Heart right ventricle (tissue), 16 donors: ENCODE measurements around the gene PTGER2. TPM values are rescaled to one million over a fixed set of nuclear protein-coding genes. Genes with fewer than 3 reads are reported as not detected.

Experiments used
- ATAC-seq, 8 donors: fragments of 200-7000 bp; cut with Tn5 transposase; one replicate each; pipeline ENCODE4 v1.9.1; 2020; ENCODE audit warnings: mild to moderate bottlenecking in 8 of 8, moderate library complexity in 8 of 8, moderate number of reproducible peaks in 1 of 8
- DNase-seq, 2 donors: peaks; one replicate each; pipeline ENCODE4 v3.0.0-alpha.2; 2020
- H3K27ac ChIP-seq, 10 donors: fragments of 200-600 bp; sonication (generic) in 2 of 10; one replicate each; pipeline versions ENCODE4 v1.5.0 to v1.8.0; 2020 to 2022; ENCODE audit warnings: mild to moderate bottlenecking in 3 of 10
- H3K27me3 ChIP-seq, 7 donors: fragments of 200-600 bp; one replicate each; pipeline ENCODE4 v1.8.0; 2021 to 2022; ENCODE audit warnings: mild to moderate bottlenecking in 2 of 7
- H3K36me3 ChIP-seq, 9 donors: fragments of 200-600 bp; sonication (generic) in 1 of 9; one replicate each; pipeline versions ENCODE4 v1.5.0 to v1.8.0; 2020 to 2022; ENCODE audit warnings: mild to moderate bottlenecking in 2 of 9
- H3K4me1 ChIP-seq, 9 donors: fragments of 200-600 bp; sonication (generic) in 1 of 9; one replicate each; pipeline versions ENCODE4 v1.5.0 to v1.8.0; 2020 to 2022; ENCODE audit warnings: mild to moderate bottlenecking in 4 of 9
- H3K4me3 ChIP-seq, 10 donors: fragments of 200-600 bp; sonication (generic) in 2 of 10; one replicate each; pipeline versions ENCODE4 v1.5.0 to v1.8.0; 2020 to 2022; ENCODE audit warnings: mild to moderate bottlenecking in 7 of 10, moderate library complexity in 2 of 10
- H3K9me3 ChIP-seq, 11 donors: fragments of 200-600 bp in 10 of 11; sonication (generic) in 2 of 11; one replicate each; pipeline versions ENCODE4 v1.5.0 to v1.8.0; 2013 to 2022; ENCODE audit warnings: mild to moderate bottlenecking in 2 of 11, control low read depth in 1 of 11, moderate library complexity in 1 of 11
- WGBS, 2 donors: extraction: QIAGEN DNeasy Blood & Tissue Kit; methylation state at CpG; one replicate each; pipeline ENCODE4 v1.1.7; 2013; ENCODE audit warnings: inconsistent platforms in 1 of 2; 5-methylcytosine and 5-hydroxymethylcytosine counted together
- intact Hi-C, 10 donors: fragments of 100-400 bp; cut with DNase I; formaldehyde crosslinking; loops; one replicate each; pipeline versions ENCODE4 v1.11.1 to v1.14.2; 2022
- polyA plus RNA-seq, 2 donors: library from polyadenylated mRNA; stranded (reverse); fragments of 200-250 nt; gene quantifications; one replicate each; pipeline ENCODE4 v1.2.3, GENCODE V29; 2013
- total RNA-seq, 10 donors: library from RNA; stranded (reverse); fragmentation: NEBNext Ultra II Directional in 3 of 10; extraction: Animal tissue kit (Norgen Biotek cat#: 25700) in 3 of 10; gene quantifications; one replicate each; pipeline versions ENCODE4 v1.2.1 to v1.2.4, GENCODE V29; 2021 to 2023
- TF ChIP-seq, protein P1 (sequence below), 9 donors: fragments of 200-600 bp; sonication (generic) in 2 of 9; IDR thresholded peaks; one replicate each; pipeline versions ENCODE4 v1.5.0 to v1.8.0; 2021 to 2022; ENCODE audit warnings: antibody characterized with exemption in 9 of 9, mild to moderate bottlenecking in 5 of 9, moderate library complexity in 1 of 9
- donor health status: Arrhythmogenic right ventricular cardiomyopathy.
- donor health status: ischemic (EF 13 %, LVEDD 7.1; RV severe dilation, severe dysfunction).
- donor health status: healthy with polysubstance abuse.
- donor health status: DM: no; HTN: yes; CAD: no.
- donor health status: DM: no; HTN: no; CAD: no.
- donor health status: ischemic (EF 25% LVEDD 6.9; RV normal size, moderate dysfunction).
- donor health status: ischemic (EF 25% LVEDD 5.7; RV mildly dilated, moderate dysfunction).
- donor health status: healthy.
- donor health status: DM: yes; HTN: yes; CAD: no.
- donor health status: Ischemic cardiomyopathy.
- donor health status: ischemic (EF 35%, LVEDD 5.7; RV mildly dilated, moderate dysfunction).
- donor health status: nonischemic (EF 11% LVEDD 7.7; RV severe dilation, severe dysfunction).
- donor health status: DM: yes; HTN: yes; CAD: no.
- donor health status: PGD.
- donor health status: ischemic (EF 29% LVEDD 5.4; RV normal size, mild dysfunction).
- donor health status: nonischemic (EF 23%, LVEDD 6.1; RV moderate dilation, normal function).

Gene PTGER2
- total and polyA plus RNA-seq, 12 donors: 0.11 to 2.4 (median 0.34) TPM

DNA sequence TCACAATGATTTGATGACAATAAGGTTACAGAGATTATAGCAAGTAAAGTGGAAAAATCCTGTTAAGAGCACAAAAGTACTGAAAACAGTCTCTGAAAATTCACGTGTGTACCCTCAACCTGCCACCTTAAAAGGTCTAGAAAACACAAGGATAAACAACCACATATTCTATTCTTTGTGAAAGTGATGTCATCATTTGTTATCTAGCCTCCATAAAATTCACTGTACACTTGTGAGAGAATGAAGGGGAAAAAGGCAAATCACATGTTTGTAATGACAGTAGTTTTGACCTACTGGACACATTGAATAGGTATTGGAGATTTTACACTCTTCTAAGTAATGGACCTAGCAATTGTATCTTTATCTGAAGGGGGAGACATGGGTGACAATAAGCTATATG, 42.6 kb upstream of the PTGER2 start:
- Histone ChIP-seq H3K36me3 (peaks cover 0 to 7% (median 0%) of the 10 kb centered on the region in 9 donors), H3K4me1 (peaks cover 0 to 34% (median 22%) of the 10 kb centered on the region in 9 donors), H3K27me3 (peaks cover 0 to 44% (median 17%) of the 10 kb centered on the region in 7 donors), H3K27ac (no peak overlapping the region), H3K4me3 (peak overlapping the region in 2 of 10 donors; percentile 63 to 68), H3K9me3 (no peaks in the 10 kb centered on the region)
- ATAC-seq (no peak), DNase-seq (no peak)
- intact Hi-C loops: loop anchor here in 1 of 10 donors (10.0 kb wide), 1 partner anchor 277 kb away; no protein-coding TSS in a partner anchor
- 86 to 90% methylated on average over 1 of the region's 1 CpG for WGBS, 2 donors
- TF ChIP-seq, protein P1, sequence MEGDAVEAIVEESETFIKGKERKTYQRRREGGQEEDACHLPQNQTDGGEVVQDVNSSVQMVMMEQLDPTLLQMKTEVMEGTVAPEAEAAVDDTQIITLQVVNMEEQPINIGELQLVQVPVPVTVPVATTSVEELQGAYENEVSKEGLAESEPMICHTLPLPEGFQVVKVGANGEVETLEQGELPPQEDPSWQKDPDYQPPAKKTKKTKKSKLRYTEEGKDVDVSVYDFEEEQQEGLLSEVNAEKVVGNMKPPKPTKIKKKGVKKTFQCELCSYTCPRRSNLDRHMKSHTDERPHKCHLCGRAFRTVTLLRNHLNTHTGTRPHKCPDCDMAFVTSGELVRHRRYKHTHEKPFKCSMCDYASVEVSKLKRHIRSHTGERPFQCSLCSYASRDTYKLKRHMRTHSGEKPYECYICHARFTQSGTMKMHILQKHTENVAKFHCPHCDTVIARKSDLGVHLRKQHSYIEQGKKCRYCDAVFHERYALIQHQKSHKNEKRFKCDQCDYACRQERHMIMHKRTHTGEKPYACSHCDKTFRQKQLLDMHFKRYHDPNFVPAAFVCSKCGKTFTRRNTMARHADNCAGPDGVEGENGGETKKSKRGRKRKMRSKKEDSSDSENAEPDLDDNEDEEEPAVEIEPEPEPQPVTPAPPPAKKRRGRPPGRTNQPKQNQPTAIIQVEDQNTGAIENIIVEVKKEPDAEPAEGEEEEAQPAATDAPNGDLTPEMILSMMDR (IDR thresholded peaks at IDR 0.05): no peak

DNA sequence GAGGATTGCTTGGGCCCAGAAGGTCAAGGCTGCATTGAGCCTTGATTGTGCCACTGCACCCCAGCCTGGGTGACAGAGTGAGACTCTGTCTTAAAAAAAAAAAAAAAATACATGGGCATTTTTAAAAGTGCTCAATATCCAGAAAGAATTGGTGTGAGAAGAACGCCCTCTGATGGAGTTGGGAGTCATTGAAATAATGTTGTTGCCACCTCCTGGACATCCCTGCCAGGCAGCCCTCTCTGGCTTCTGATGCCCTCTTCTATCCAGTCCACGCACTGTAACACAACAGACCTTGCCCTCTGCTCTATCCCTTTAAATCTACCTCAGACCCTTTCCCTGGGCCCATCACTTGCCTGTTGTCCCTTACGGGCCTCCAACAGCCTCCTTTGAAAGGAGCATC, 41.7 kb upstream of the PTGER2 start:
- no peaks in the 10 kb centered on the region for H3K9me3 ChIP-seq
- intact Hi-C loops: loop anchor here in 1 of 10 donors (10.0 kb wide), 1 partner anchor 278 kb away; no protein-coding TSS in a partner anchor
- peaks cover 0 to 35% (median 12%) of the 10 kb centered on the region in 7 donors for H3K27me3 ChIP-seq
- WGBS, 2 donors: 64 to 71% methylated on average over 3 of the region's 3 CpGs
- TF ChIP-seq, protein P1 (IDR thresholded peaks at IDR 0.05): peak in 2 of 9 donors; percentile 19 to 32
- H3K4me1 ChIP-seq: peaks cover 0 to 26% (median 15%) of the 10 kb centered on the region in 9 donors
- ATAC-seq: no peak
- peaks cover 0 to 7% (median 0%) of the 10 kb centered on the region in 9 donors for H3K36me3 ChIP-seq
- H3K27ac ChIP-seq: no peak overlapping the region
- H3K4me3 ChIP-seq: no peak overlapping the region
- DNase-seq: no peak

DNA sequence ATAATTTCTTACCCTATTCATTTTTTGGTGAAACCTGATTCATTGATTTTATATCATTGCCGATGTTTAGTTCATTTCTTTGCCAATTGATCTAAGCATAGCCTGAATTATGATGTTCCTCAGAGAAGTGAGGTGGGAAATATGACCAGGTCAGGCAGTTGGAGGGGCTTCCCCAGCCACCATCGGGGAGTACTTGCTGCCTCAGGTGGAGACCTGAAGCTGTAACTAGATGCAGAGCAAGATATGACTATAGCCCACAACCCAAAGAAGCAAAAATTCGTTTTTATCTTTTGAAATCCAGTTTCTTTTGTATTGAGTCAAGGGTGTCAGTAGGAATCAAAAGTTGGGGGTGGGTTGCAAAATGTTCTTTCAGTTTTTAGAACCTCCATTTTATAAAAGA, 38.7 kb upstream of the PTGER2 start:
- intact Hi-C loops: loop anchor here in 1 of 10 donors (10.0 kb wide), 1 partner anchor 281 kb away; no protein-coding TSS in a partner anchor
- Histone ChIP-seq H3K27me3 (peaks cover 0 to 7% (median 0%) of the 10 kb centered on the region in 7 donors), H3K4me3 (no peak overlapping the region)

DNA sequence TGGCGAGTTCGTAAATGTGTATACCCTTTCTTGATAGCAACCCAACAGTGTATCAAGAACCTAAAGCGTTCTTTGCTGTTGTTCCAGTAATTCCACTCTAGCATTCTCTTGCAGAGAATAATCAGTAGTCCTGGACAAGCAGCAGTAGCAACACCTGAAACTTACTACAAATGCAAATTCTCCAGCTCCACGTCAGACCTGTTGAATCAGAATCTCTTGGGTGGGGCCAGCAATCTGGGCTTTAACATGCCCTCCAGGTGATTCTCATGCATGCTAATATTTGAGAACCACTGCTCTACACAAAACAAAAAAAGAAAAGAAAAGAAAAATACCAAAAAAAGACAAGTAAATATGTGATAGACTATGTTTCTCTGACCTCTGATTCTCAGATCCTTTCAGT, 36.6 kb upstream of the PTGER2 start:
- Histone ChIP-seq H3K27me3 (no peaks in the 10 kb centered on the region), H3K9me3 (no peaks in the 10 kb centered on the region), H3K36me3 (peaks cover 0 to 7% (median 0%) of the 10 kb centered on the region in 9 donors), H3K4me1 (peaks cover 0 to 30% (median 5%) of the 10 kb centered on the region in 9 donors), H3K27ac (no peak overlapping the region), H3K4me3 (no peak overlapping the region)
- WGBS, 2 donors: 80 to 83% methylated on average over 4 of the region's 4 CpGs
- TF ChIP-seq, protein P1 (IDR thresholded peaks at IDR 0.05): no peak
- DNase-seq: no peak
- intact Hi-C loops: loop anchor here in 1 of 10 donors (10.0 kb wide), 1 partner anchor 283 kb away; no protein-coding TSS in a partner anchor
- ATAC-seq: no peak

More for the DNA sequence above, 38.7 kb upstream of the PTGER2 start:
- DNase-seq (no peak), ATAC-seq (no peak)
- Histone ChIP-seq H3K9me3 (no peaks in the 10 kb centered on the region), H3K4me1 (peaks cover 0 to 26% (median 5%) of the 10 kb centered on the region in 9 donors), H3K36me3 (peaks cover 0 to 7% (median 0%) of the 10 kb centered on the region in 9 donors), H3K27ac (no peak overlapping the region)
- 56 to 65% methylated on average over 3 of the region's 3 CpGs for WGBS, 2 donors
- TF ChIP-seq, protein P1 (IDR thresholded peaks at IDR 0.05): no peak
